ENCODE measurements around the gene DISC1.

- TF ChIP-seq POLR2A (IDR thresholded peaks at IDR 0.05), result no peak
- TF ChIP-seq POLR2AphosphoS5 (IDR thresholded peaks at IDR 0.05; ENCODE audit: insufficient read depth in 1 of 2, low read depth in 1 of 2), result no peak
- TF ChIP-seq, protein P1, sequence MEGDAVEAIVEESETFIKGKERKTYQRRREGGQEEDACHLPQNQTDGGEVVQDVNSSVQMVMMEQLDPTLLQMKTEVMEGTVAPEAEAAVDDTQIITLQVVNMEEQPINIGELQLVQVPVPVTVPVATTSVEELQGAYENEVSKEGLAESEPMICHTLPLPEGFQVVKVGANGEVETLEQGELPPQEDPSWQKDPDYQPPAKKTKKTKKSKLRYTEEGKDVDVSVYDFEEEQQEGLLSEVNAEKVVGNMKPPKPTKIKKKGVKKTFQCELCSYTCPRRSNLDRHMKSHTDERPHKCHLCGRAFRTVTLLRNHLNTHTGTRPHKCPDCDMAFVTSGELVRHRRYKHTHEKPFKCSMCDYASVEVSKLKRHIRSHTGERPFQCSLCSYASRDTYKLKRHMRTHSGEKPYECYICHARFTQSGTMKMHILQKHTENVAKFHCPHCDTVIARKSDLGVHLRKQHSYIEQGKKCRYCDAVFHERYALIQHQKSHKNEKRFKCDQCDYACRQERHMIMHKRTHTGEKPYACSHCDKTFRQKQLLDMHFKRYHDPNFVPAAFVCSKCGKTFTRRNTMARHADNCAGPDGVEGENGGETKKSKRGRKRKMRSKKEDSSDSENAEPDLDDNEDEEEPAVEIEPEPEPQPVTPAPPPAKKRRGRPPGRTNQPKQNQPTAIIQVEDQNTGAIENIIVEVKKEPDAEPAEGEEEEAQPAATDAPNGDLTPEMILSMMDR (IDR thresholded peaks at IDR 0.05), result no peak
Observed at GRCh38 chr1:231584117-231584516, 42.5 kb upstream of the DISC1 start.

Measured in vagina (tissue), 2 donors.